Measurements from ENCODE around the gene MRPL40.
A peak's percentile ranks its signal among the peaks of the same experiment; 100 is the strongest.
"Not testable (repeated sequence)": the region's sequence is repeated elsewhere in the genome, so short reads cannot be mapped to it uniquely, and the experiment has no call there.

The MRPL40 gene

GRCh38 chr22:19440411-19441195 is 8.3 kb downstream of the MRPL40 start:
- no peak for DNase-seq (ENCODE audit: low read depth in 2 of 2)

GRCh38 chr22:19442166-19442565 is 9.8 kb downstream of the MRPL40 start:
- DNase-seq (ENCODE audit: low read depth in 2 of 2), result no peak

GRCh38 chr22:19443544-19444211 is 11.3 kb downstream of the MRPL40 start:
- no peak for DNase-seq (ENCODE audit: low read depth in 2 of 2)

- not testable (repeated sequence) for DNase-seq (ENCODE audit: low read depth in 2 of 2)
Measured at GRCh38 chr22:19445279-19445982, 13.1 kb downstream of the MRPL40 start.

- no peak for DNase-seq (ENCODE audit: low read depth in 2 of 2)
Measured at GRCh38 chr22:19446603-19447329, 14.4 kb downstream of the MRPL40 start.

- peak; percentile 68 to 70 for DNase-seq (ENCODE audit: low read depth in 2 of 2)
Measured at GRCh38 chr22:19447330-19448075, 15.2 kb downstream of the MRPL40 start, which contains the start of gene C22orf39. Gene C22orf39, minus strand, starts transcription at chr22:19447711. Its CDS starts 23 bp downstream, at chr22:19447688.

- no peak for DNase-seq (ENCODE audit: low read depth in 2 of 2)
Measured at GRCh38 chr22:19448076-19448607, 15.8 kb downstream of the MRPL40 start.

- DNase-seq (ENCODE audit: low read depth in 2 of 2), result no peak
Measured at GRCh38 chr22:19448739-19449421, 16.5 kb downstream of the MRPL40 start.

- no peak for DNase-seq (ENCODE audit: low read depth in 2 of 2)
Measured at GRCh38 chr22:19449422-19449767, 17.1 kb downstream of the MRPL40 start.

- DNase-seq (ENCODE audit: low read depth in 2 of 2), result no peak
Measured at GRCh38 chr22:19450363-19451175, 18.2 kb downstream of the MRPL40 start.

GRCh38 chr22:19451570-19451969 is 19.2 kb downstream of the MRPL40 start:
- DNase-seq (ENCODE audit: low read depth in 2 of 2), result no peak

GRCh38 chr22:19453718-19454117 is 21.4 kb downstream of the MRPL40 start:
- DNase-seq (ENCODE audit: low read depth in 2 of 2), result no peak

- DNase-seq (ENCODE audit: low read depth in 2 of 2), result no peak
Measured at GRCh38 chr22:19454156-19454555, 21.8 kb downstream of the MRPL40 start.

GRCh38 chr22:19455033-19455432 is 22.7 kb downstream of the MRPL40 start:
- no peak for DNase-seq (ENCODE audit: low read depth in 2 of 2)

GRCh38 chr22:19455585-19456370 is 23.4 kb downstream of the MRPL40 start:
- no peak for DNase-seq (ENCODE audit: low read depth in 2 of 2)

GRCh38 chr22:19456541-19456940 is 24.2 kb downstream of the MRPL40 start:
- no peak for DNase-seq (ENCODE audit: low read depth in 2 of 2)

GRCh38 chr22:19457828-19458428 is 25.6 kb downstream of the MRPL40 start:
- no peak for DNase-seq (ENCODE audit: low read depth in 2 of 2)

- no peak for DNase-seq (ENCODE audit: low read depth in 2 of 2)
Measured at GRCh38 chr22:19460036-19460435, 27.7 kb downstream of the MRPL40 start.
